Smooth muscle cell (in vitro differentiated cells): ENCODE results near the gene SPATA2L. TPM values are rescaled to one million over a fixed set of nuclear protein-coding genes. Genes with fewer than 3 reads are reported as not detected.

Source experiments
- DNase-seq: peaks from one replicate; lab custom pipeline; 2025; ENCODE audit not compliant: unreplicated experiment; lab: John Stamatoyannopoulos, UW
- H2AFZ ChIP-seq: fragments of 200-600 bp; sonication (generic); 2 replicates; pipeline ENCODE4 v1.6.0; 2016; ENCODE audit warnings: antibody characterized with exemption, low read depth, mild to moderate bottlenecking
- H3F3A ChIP-seq: fragments of 200-600 bp; sonication (generic); 2 replicates; pipeline ENCODE4 v1.6.0; 2017; ENCODE audit warnings: antibody characterized with exemption, low read depth
- H3K27ac ChIP-seq: fragments of 200-600 bp; sonication (generic); 2 replicates; pipeline ENCODE4 v1.5.1; 2016; ENCODE audit warnings: low read depth, mild to moderate bottlenecking
- H3K27me3 ChIP-seq: fragments of 200-600 bp; sonication (generic); 2 replicates; pipeline ENCODE4 v1.6.1; 2016; ENCODE audit warnings: low read depth, mild to moderate bottlenecking
- H3K36me3 ChIP-seq: fragments of 200-600 bp; sonication (generic); 2 replicates; pipeline ENCODE4 v1.5.1; 2016; ENCODE audit warnings: low read depth
- H3K4me1 ChIP-seq: fragments of 200-600 bp; sonication (generic); 2 replicates; pipeline ENCODE4 v1.5.1; 2016; ENCODE audit warnings: low read depth
- H3K4me2 ChIP-seq: fragments of 200-600 bp; sonication (generic); 2 replicates; pipeline ENCODE4 v1.6.0; 2016; ENCODE audit warnings: mild to moderate bottlenecking
- H3K4me3 ChIP-seq: fragments of 200-600 bp; sonication (generic); 2 replicates; pipeline ENCODE4 v1.5.1; 2016; ENCODE audit warnings: mild to moderate bottlenecking
- H3K79me2 ChIP-seq: fragments of 200-600 bp; sonication (generic); 2 replicates; pipeline ENCODE4 v1.6.0; 2016; ENCODE audit warnings: low read depth, mild to moderate bottlenecking
- H3K9ac ChIP-seq: fragments of 200-600 bp; sonication (generic); 2 replicates; pipeline ENCODE4 v1.6.0; 2016; ENCODE audit warnings: low read depth
- H3K9me3 ChIP-seq: fragments of 200-600 bp; sonication (generic); replicated peaks from 2 replicates; pipeline ENCODE4 v1.5.1; 2016; ENCODE audit warnings: low read depth
- H4K20me1 ChIP-seq: fragments of 200-600 bp; sonication (generic); 2 replicates; pipeline ENCODE4 v1.6.0; 2016; ENCODE audit warnings: low read depth
- CTCF ChIP-seq: fragments of 200-600 bp; sonication (generic); IDR thresholded peaks from 2 replicates; pipeline ENCODE4 v1.5.1; 2017; ENCODE audit warnings: borderline replicate concordance, mild to moderate bottlenecking, antibody characterized with exemption; ENCODE audit not compliant: insufficient read depth, poor library complexity, severe bottlenecking
- WGBS: methylation state at CpG from one replicate; pipeline ENCODE4 v1.1.7; 2016; ENCODE audit warnings: low lambda C conversion rate; 5-methylcytosine and 5-hydroxymethylcytosine counted together
- polyA plus RNA-seq: library from polyadenylated mRNA; unstranded; fragments of >200 nt; fragmentation: Nextera tagmentation; extraction: Ambion mirVana; gene quantifications from 2 replicates; pipeline ENCODE4 v1.2.1, GENCODE V29; 2016
- total RNA-seq: library from RNA; depleted of rRNA; stranded (reverse); fragments of >200 nt; gene quantifications from 2 replicates; pipeline ENCODE4 v1.2.3, GENCODE V29; 2014

The SPATA2L gene
- total and polyA plus RNA-seq, 2 experiments from 2014 or later = 7.8 to 14.1 TPM

GRCh38 chr16:89741342-89742014, 40.0 kb upstream of the SPATA2L start:
- 94% methylated on average over 11 of the region's 11 CpGs for WGBS
- H3F3A ChIP-seq = no peaks in the 10 kb centered on the region
- DNase-seq = no peak

GRCh38 chr16:89739383-89739782, 37.9 kb upstream of the SPATA2L start:
- Histone ChIP-seq H3K9ac (no peak overlapping the region), H3K79me2 (no peaks in the 10 kb centered on the region), H3K27ac (no peak overlapping the region), H3K9me3 (no peaks in the 10 kb centered on the region), H3K4me2 (no peak overlapping the region), H4K20me1 (peaks cover 6% of the 10 kb centered on the region), H3K4me1 (no peaks in the 10 kb centered on the region), H3K27me3 (no peaks in the 10 kb centered on the region), H2AFZ (no peak overlapping the region), H3K36me3 (peaks cover 3% of the 10 kb centered on the region), H3F3A (no peaks in the 10 kb centered on the region), H3K4me3 (no peak overlapping the region)
- 97% methylated on average over 9 of the region's 9 CpGs for WGBS
- TF ChIP-seq CTCF = no peak
- DNase-seq = no peak

More at GRCh38 chr16:89741342-89742014, 40.0 kb upstream of the SPATA2L start:
- no peaks in the 10 kb centered on the region for H3K4me1 ChIP-seq
- no peaks in the 10 kb centered on the region for H3K79me2 ChIP-seq
- H3K4me2 ChIP-seq = no peak overlapping the region
- H3K27me3 ChIP-seq = no peaks in the 10 kb centered on the region
- no peaks in the 10 kb centered on the region for H4K20me1 ChIP-seq
- no peak overlapping the region for H2AFZ ChIP-seq
- peaks cover under 1% of the 10 kb centered on the region for H3K36me3 ChIP-seq
- H3K4me3 ChIP-seq = no peak overlapping the region
- no peak overlapping the region for H3K27ac ChIP-seq
- no peaks in the 10 kb centered on the region for H3K9me3 ChIP-seq
- TF ChIP-seq CTCF = no peak
- H3K9ac ChIP-seq = no peak overlapping the region

GRCh38 chr16:89738538-89739317, 37.2 kb upstream of the SPATA2L start:
- no peaks in the 10 kb centered on the region for H3K79me2 ChIP-seq
- peaks cover 6% of the 10 kb centered on the region for H4K20me1 ChIP-seq
- no peak for DNase-seq
- H3K27me3 ChIP-seq = no peaks in the 10 kb centered on the region
- H3K9me3 ChIP-seq = no peaks in the 10 kb centered on the region
- H3F3A ChIP-seq = no peaks in the 10 kb centered on the region
- H3K4me3 ChIP-seq = no peak overlapping the region
- no peak overlapping the region for H2AFZ ChIP-seq
- TF ChIP-seq CTCF = no peak
- H3K36me3 ChIP-seq = peaks cover 6% of the 10 kb centered on the region
- H3K9ac ChIP-seq = no peak overlapping the region
- no peak overlapping the region for H3K27ac ChIP-seq
- H3K4me2 ChIP-seq = no peak overlapping the region
- no peaks in the 10 kb centered on the region for H3K4me1 ChIP-seq
- 97% methylated on average over 20 of the region's 20 CpGs for WGBS
